Transverse colon (tissue), 4 donors: ENCODE measurements around the gene MTHFD1L. TPM values are rescaled to one million over a fixed set of nuclear protein-coding genes. Genes with fewer than 3 reads are reported as not detected.

Experiments
- DNase-seq: peaks from one replicate; pipeline ENCODE4 v3.0.0-alpha.2; 2019
- H3K27ac ChIP-seq, 4 donors: fragments of 200-600 bp; sonication (generic); 2 replicates each; pipeline ENCODE4 v1.5.1; 2016 to 2018; ENCODE audit warnings: inconsistent platforms in 4 of 4
- H3K27me3 ChIP-seq: fragments of 200-600 bp; sonication (generic); 2 replicates; pipeline ENCODE4 v1.5.1; 2017; ENCODE audit warnings: inconsistent platforms
- H3K36me3 ChIP-seq, 4 donors: fragments of 200-600 bp; sonication (generic); 2 replicates each; pipeline ENCODE4 v1.5.1; 2017 to 2019; ENCODE audit warnings: inconsistent platforms in 4 of 4
- H3K4me1 ChIP-seq, 4 donors: fragments of 200-600 bp; sonication (generic); 2 replicates each; pipeline ENCODE4 v1.5.1; 2017 to 2020; ENCODE audit warnings: inconsistent platforms in 4 of 4
- H3K4me3 ChIP-seq, 4 donors: fragments of 200-600 bp; sonication (generic); 1 replicate in 1 of 4; 2 replicates in 3 of 4; pipeline versions ENCODE4 v1.5.1 to v1.6.1; 2017 to 2019; ENCODE audit warnings: inconsistent platforms in 4 of 4
- H3K9me3 ChIP-seq, 2 donors: fragments of 200-600 bp; sonication (generic); 2 replicates each; pipeline ENCODE4 v1.5.1; 2017 to 2019; ENCODE audit warnings: inconsistent platforms in 2 of 2
- CTCF ChIP-seq, 5 experiments: fragments of 200-600 bp in 3 of 5; fragments of 450-650 bp in 2 of 5; sonication (generic) in 3 of 5; IDR thresholded peaks; 1 replicate in 2 of 5; 2 replicates in 3 of 5; pipeline ENCODE4 v1.5.1; 2016 to 2017; ENCODE audit warnings: antibody characterized with exemption in 5 of 5, inconsistent platforms in 3 of 5, mild to moderate bottlenecking in 2 of 5, moderate library complexity in 1 of 5
- EP300 ChIP-seq: sonication (generic); formaldehyde crosslinking; IDR thresholded peaks from one replicate; pipeline ENCODE4 v1.6.1; 2017; ENCODE audit warnings: antibody characterized with exemption, low read depth
- POLR2A ChIP-seq: fragments of 450-650 bp; IDR thresholded peaks from one replicate; pipeline ENCODE4 v1.6.1; 2016; ENCODE audit warnings: antibody characterized with exemption, mild to moderate bottlenecking, moderate library complexity
- POLR2AphosphoS5 ChIP-seq, 3 donors: sonication (generic); formaldehyde crosslinking; IDR thresholded peaks; one replicate each; pipeline ENCODE4 v1.6.1; 2016; ENCODE audit warnings: antibody characterized with exemption in 3 of 3
- WGBS, 2 donors: methylation state at CpG; one replicate each; pipeline ENCODE4 v1.1.5; 2018; ENCODE audit warnings: low coverage in 1 of 2; 5-methylcytosine and 5-hydroxymethylcytosine counted together
- in situ Hi-C, 4 donors: fragments of 200-750 bp; cut with MboI; loops; one replicate each; pipeline versions ENCODE4 v1.15.0 to v1.15.1; 2017; ENCODE audit warnings: low sequenced_read_pairs in 3 of 4, low pct_ligation_motif_present in 1 of 4, low pct_unique_long_range_greater_than_20kb in 1 of 4
- intact Hi-C: fragments of 100-400 bp; cut with DNase I; formaldehyde crosslinking; loops from one replicate; pipeline ENCODE4 v1.15.1; 2023; ENCODE audit warnings: low total_unique reads
- small RNA-seq, 4 donors: library from RNA; depleted of rRNA; stranded (forward); fragments of <200 nt; gene quantifications; one replicate each; pipeline ENCODE3, GENCODE V24; 2016
- total RNA-seq, 4 donors: library from RNA; depleted of rRNA; stranded (reverse); fragments of >200 nt; gene quantifications; one replicate each; pipeline ENCODE4 v1.1.0, GENCODE V29; 2016

Gene MTHFD1L
- total RNA-seq, 4 donors from 2014 or later, result 0.82 to 10.1 (median 5.4) TPM

- TF ChIP-seq EP300 (no peak), CTCF (IDR thresholded peaks at IDR 0.05) (no peak)
- 78 to 79% methylated on average over 6 of the region's 6 CpGs for WGBS, 2 donors
- H3K4me1 ChIP-seq, result peaks cover 0 to 8% (median 1%) of the 10 kb centered on the region in 4 donors
- no peak overlapping the region for H3K27ac ChIP-seq
- no peaks in the 10 kb centered on the region for H3K9me3 ChIP-seq
- H3K27me3 ChIP-seq, result no peaks in the 10 kb centered on the region
- no peak overlapping the region for H3K4me3 ChIP-seq
- intact Hi-C loops (no loop called here), in situ Hi-C loops (no loop called here)
- no peaks in the 10 kb centered on the region for H3K36me3 ChIP-seq
- DNase-seq, result no peak
These were observed 278.3 kb downstream of the MTHFD1L start for GRCh38 chr6:151143806-151144205.

DNA sequence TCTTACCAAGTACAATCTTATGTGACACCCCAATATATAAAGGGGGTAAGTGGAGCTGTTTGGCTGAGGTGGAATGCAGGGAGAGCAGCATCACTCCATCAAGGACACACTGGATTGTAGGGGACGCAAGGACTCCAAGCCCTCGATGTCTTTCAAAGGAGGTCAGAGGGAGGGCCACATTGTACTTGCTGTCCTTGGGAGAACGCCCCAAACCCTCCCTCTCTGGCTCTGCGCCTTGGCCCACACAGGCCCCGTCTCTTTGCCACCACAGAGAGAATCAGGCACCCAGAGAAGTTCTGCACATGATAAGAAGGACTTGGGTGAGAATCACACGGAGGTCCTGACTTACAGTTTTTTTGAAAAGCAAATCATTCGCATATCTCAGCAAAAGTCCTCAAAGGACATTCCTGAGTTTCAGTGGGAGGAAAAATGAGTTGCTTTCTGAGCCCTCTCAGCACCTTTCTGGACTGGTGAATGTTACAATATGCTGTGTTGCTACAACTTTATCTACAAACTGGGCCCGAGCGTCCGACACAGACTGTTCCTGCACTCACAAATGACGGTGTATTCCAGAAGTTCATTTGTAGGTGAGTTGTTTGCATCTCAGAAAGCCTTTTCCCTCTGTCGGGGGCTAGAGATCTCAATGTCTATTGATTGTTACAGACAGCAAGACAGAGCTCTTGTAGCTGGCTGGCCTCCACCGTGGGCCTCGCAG, 281.8 kb downstream of the MTHFD1L start:
- intact Hi-C loops, result loop anchor here (1.0 kb wide), 1 partner anchor 32 kb away; no protein-coding TSS in a partner anchor
- in situ Hi-C loops, result no loop called here

GRCh38 chr6:151148111-151148510, 282.6 kb downstream of the MTHFD1L start:
- in situ Hi-C loops, result no loop called here
- H3K9me3 ChIP-seq, result no peaks in the 10 kb centered on the region
- DNase-seq, result no peak
- TF ChIP-seq EP300 (no peak), POLR2A (no peak), POLR2AphosphoS5 (IDR thresholded peaks at IDR 0.05) (no peak), CTCF (IDR thresholded peaks at IDR 0.05) (no peak)
- H3K27me3 ChIP-seq, result no peaks in the 10 kb centered on the region
- no peaks in the 10 kb centered on the region for H3K36me3 ChIP-seq
- 56 to 72% methylated on average over 3 to 8 of the region's 8 CpGs for WGBS, 2 donors
- H3K4me1 ChIP-seq, result no peaks in the 10 kb centered on the region
- H3K27ac ChIP-seq, result no peak overlapping the region
- H3K4me3 ChIP-seq, result no peak overlapping the region
- intact Hi-C loops, result no loop called here

More for the DNA sequence above, 281.8 kb downstream of the MTHFD1L start:
- 95% methylated on average over 4 to 14 of the region's 14 CpGs for WGBS, 2 donors
- DNase-seq, result no peak
- Histone ChIP-seq H3K4me1 (no peaks in the 10 kb centered on the region), H3K27ac (no peak overlapping the region), H3K36me3 (no peaks in the 10 kb centered on the region), H3K9me3 (no peaks in the 10 kb centered on the region), H3K27me3 (no peaks in the 10 kb centered on the region), H3K4me3 (no peak overlapping the region)
- TF ChIP-seq POLR2A (no peak), POLR2AphosphoS5 (IDR thresholded peaks at IDR 0.05) (no peak), CTCF (IDR thresholded peaks at IDR 0.05) (no peak), EP300 (no peak)

DNA sequence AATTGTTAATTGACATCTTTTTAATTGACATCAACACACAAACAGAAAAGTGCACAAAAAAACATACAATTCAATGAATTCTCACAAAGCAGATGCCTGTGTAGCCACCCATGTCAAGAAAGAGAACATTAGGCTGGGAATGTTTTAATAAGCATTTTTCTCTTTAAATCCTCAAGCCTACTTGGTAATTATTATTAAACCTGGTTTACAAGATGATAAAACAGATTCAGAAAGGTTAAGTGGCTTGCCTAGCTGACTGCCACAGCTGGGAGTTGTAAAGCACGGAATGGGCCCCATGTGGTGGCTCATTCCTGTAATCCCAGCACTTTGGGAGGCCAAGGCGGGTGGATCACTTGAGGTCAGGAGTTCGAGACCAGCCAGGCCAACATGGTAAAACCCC, 284.3 kb downstream of the MTHFD1L start:
- intact Hi-C loops (no loop called here), in situ Hi-C loops (no loop called here)
- WGBS, 2 donors, result 74% methylated on average over 3 of the region's 3 CpGs; no CpG with 5 or more reads in 1 of the 2 donors
- Histone ChIP-seq H3K4me3 (no peak overlapping the region), H3K36me3 (no peaks in the 10 kb centered on the region), H3K9me3 (no peaks in the 10 kb centered on the region), H3K27ac (no peak overlapping the region), H3K27me3 (no peaks in the 10 kb centered on the region), H3K4me1 (no peaks in the 10 kb centered on the region)
- no peak for TF ChIP-seq EP300
- no peak for TF ChIP-seq CTCF (IDR thresholded peaks at IDR 0.05)
- no peak for TF ChIP-seq POLR2AphosphoS5 (IDR thresholded peaks at IDR 0.05)
- TF ChIP-seq POLR2A, result no peak
- no peak for DNase-seq

Small RNAs within 50 kb of the gene (small RNA-seq; reads per million reads assigned to genes)
- gene RNU6-302P, result 0 reads per million in 4 donors
